ENCODE results near the gene CHN1.

CHN1 gene

DNA sequence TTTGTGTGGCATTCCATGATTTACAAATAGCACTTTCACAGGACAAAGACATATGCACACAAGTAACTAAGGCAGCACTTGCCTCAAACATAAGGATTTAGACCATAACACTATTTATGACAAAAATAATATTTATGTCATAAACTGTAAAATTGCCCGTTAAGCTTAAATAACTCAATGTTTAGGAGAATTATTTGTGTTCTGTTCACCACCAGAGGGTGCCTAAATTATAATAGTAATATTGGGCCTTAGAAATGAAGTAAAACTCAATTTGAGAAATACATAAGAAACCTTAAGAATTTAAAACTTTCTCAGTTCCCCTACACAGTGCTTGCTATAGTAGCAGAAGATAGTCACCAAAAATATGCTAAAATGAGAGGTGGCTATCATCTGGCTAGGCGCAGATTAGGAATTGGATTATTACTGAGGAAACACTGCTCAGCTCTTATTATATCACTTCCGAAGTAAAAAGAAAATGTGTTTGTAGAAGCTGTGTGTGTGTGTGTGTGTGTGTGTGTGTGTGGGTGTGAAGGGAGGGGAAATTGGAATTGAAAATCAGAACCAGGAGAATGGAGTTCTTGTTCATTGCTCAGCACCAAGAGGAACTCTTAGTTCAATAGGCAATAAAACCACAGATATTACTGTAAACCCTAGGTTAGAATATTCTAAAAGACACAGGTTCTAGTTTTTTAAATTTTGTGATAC lies 4.9 kb upstream of the CHN1 start:
- no peak for FAIRE-seq

- no peak for FAIRE-seq
Observed at GRCh38 chr2:175008801-175009495, 3.8 kb upstream of the CHN1 start.

- FAIRE-seq: no peak
Observed at GRCh38 chr2:175008009-175008408, 2.8 kb upstream of the CHN1 start.

- FAIRE-seq: no peak
Observed at GRCh38 chr2:175007510-175007909, 2.3 kb upstream of the CHN1 start.

DNA sequence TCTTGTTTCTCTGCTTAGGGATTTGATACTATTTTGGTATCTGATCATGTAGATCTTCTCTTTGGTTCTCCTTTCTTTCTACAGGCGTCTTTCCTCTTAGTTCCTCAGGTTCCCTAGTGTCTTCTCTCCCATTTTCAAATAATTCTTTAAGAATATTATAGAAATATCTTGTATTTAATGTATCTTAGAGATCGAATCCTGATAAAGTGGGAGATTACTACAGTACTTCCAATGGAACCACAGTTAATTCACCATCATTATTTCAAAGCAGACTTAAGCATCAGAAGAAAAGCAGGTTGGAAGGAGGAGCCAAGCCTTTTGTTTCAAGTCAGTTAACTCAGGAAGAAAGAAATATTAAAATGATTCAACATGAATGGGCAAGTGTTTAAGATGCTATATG lies 1.1 kb upstream of the CHN1 start:
- no peak for FAIRE-seq

DNA sequence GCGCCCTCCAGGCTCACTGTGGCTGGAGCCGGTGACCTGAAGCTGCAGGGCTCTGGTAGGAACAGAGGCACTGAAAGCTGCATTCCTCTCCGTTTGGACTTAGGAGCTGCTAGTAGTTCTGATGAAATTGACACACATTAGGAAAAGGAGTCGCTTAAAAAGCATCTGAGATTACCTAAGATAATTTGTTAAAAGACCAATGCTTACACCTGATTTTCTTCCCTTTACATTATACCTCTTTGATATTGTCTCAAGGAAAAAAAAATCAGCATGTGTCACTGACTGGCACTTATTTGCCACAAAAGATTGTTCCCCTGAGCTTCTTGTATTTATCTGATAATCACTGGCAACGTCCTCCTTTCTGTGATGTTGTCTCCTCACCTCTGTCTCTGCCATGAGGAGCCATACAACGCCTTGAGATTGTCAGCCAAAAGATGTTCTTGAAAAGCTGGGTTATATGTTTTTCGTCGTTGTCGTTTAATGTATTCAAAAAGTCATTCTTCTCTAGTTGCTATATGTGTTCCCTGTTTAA lies 618 bp upstream of the CHN1 start:
- FAIRE-seq: no peak

- no peak for FAIRE-seq
Observed at GRCh38 chr2:175004730-175004979, 526 bp downstream of the CHN1 start.

GRCh38 chr2:175003875-175004729 lies 1.1 kb downstream of the CHN1 start:
- no peak for FAIRE-seq

DNA sequence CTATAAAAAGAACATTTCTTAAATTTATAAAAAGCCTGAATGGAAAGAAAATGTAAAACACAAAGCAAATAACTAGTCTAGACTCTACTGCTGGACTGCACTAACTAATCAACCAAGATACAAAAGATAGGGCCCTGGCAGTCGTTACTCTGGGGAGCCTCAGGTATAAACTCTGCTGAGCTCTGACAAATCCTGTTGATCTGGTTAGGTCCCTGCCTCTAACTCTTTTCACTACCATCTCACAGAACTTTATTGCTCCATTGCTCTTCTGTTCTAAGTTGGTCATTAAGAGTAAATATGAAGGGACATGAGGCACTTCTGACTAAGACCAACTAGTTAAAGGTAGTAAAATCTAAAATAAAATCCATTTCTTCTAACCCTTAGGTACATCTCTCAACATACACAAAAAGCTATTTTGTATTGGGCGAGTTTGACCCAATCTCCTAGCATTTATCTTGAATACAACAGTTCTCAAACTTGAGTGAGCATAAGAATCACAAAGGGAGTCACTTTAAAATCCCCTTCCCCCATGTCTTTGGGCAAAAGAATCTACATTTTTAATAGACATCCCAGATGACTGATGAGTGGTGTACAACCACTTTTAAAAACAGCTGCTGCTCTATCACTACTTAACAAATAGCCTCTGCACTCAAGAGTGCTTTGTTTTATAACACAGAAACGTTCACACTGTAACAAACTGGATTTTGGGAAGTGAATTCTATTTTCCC lies 2.5 kb downstream of the CHN1 start:
- FAIRE-seq: no peak

- no peak for FAIRE-seq
Observed at GRCh38 chr2:175001566-175001965, 3.6 kb downstream of the CHN1 start.

DNA sequence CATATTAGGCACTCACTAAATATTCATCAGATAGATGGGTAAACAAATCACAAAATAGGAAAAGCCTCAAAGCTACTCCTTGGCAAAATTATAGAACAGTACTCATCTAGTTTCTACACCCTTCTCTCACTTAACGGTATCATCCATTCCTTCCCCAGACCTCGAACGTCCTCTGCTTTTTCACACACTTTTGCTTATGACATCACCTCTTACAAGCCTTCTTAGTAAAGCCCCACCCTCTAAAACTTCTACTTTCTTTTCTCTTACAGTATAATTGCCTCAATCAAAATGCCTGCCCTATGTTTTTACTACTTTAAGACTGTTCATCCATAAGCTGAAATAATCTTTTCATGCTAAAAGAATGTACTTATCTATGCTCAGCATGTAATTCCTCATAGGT lies 8.1 kb downstream of the CHN1 start:
- no peak for FAIRE-seq

DNA sequence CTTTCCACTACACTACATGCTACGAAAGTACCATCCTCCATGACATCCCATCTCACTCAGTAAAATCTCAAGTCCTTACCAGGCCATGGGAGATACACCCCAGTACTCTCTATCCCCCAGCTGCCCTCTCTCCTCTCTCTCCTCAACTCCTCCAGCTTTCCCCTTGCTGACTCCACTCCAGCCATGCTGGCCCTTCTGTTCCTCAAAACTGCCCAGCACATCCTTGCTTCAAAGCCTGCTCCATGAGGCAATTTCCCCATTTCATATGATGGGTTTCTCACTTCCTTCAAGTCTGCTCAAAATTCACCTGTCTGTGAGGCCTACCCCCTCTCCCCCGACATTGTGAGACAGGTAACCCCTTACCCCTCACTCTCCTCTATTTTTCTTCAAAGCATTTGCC lies 8.6 kb downstream of the CHN1 start:
- FAIRE-seq: no peak

GRCh38 chr2:174994381-174994780 lies 10.8 kb downstream of the CHN1 start:
- no peak for FAIRE-seq

DNA sequence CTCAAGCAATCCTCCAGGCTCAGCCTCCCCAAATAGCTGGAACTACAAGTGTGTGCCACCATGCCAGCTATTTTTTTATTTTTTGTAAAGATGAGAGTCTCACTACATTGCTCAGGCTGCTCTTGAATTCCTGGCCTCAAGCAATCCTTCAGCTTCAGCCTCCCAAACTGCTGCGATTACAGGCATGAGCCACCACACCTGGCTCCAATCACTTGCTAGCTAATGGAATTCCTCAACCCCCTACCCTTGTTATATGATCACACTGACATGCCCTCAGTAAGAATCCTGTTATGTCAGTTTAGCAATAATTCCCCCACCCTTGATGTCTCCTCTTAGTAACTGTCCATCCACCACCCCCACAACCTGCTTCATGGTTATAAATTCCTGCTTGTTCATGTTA lies 12.3 kb downstream of the CHN1 start:
- no peak for FAIRE-seq

GRCh38 chr2:174985614-174986013 lies 19.6 kb downstream of the CHN1 start:
- peak; percentile 97 for FAIRE-seq

DNA sequence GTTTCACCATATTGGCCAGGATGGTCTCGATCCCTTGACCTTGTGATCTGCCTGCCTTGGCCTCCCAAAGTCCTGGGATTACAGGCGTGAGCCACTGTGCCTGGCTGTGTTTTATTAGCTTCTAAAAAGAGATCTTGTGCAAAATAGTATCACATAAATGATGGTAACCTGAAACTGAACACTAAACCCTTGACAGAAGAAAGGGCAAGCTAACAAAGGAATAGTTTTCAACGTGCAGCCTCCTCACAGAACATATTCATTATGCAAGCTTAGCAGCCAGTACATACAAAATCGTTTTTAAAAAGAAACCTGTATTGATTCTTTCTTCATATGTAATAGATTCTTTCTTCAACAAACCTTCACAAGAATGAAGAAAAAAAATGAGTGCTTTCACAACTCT lies 20.6 kb downstream of the CHN1 start:
- no peak for FAIRE-seq

- no peak for FAIRE-seq
Observed at GRCh38 chr2:174981331-174981730, 23.9 kb downstream of the CHN1 start.

GRCh38 chr2:174979996-174980395 lies 25.2 kb downstream of the CHN1 start:
- FAIRE-seq: no peak

DNA sequence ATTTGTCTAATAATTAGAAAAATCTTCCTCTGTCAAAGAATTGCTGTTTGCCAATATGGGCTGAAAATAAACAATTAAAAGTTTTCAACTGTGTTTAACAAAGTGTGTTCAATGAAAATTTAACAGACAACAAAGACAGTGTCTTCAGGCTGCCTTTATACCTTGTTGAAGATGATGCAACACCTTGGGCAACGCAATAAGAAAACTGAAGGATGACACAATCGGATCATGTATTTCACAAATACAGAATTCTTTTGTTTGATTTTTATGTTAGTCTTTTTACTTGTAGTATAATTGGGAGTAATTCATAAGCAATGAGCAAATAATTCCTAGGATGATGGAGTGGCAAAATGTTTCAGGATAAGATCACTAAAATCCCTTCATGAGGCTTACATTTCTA lies 27.8 kb downstream of the CHN1 start:
- FAIRE-seq: no peak

GRCh38 chr2:174974131-174974530 lies 31.1 kb downstream of the CHN1 start:
- FAIRE-seq: no peak

DNA sequence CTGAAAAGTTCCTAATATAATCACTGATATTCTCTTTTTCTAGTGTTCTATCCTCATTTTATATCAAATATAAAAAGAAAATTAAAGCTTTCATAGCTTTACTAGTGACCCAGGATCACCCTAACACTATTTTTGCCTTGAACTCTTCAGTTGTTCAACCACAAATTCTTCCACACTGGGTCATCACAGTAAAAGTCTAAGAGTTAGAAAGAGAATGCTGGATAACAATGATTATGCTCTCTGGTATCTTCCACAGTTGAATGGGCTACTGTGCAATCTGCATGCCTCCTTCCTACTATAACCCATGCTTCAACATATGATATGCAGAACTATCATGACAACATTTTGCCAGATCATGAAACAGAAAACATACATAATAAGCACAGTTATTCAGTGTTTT lies 32.3 kb downstream of the CHN1 start:
- no peak for FAIRE-seq

DNA sequence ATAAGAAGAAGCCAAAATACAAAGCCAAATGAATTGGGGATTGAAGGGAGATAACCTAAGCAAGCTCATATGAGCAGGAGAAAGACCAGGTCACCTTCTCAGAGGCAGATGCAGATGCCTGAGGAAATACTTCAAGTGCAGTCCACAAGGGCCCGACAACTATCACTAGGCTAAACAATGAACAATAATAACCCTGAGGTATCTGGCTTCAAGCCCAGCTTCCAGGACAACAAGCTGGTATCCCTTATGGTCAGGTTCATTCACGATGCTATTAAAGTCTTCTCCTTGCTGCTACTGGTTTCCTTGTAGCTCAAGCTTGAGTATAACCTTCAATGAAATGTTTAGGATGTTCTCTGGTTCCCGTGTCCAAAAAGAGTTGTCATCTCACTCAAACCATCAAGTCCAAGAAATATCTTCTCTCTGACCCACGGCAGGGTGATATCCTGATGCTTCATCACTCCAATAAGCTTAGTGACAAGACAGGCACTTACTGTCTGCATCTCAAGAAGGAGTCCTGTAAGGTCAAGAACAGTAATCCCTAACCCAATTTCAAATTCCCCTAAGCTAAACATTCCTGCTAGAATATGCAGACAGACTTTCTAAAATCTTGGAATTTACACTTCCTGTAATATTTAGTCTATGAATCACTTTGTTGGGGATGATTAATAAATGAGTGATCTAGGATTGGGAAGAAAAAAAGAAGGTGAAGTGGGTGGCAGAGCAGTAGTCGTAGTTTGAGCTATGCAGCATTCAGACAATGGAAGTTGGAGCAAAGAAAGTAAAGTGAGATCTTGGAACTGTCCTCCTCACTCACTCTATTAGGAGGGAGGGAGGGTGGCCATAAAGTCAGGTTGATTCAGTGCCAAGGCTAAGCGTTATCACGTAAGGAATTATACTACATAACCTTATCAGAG lies 33.1 kb downstream of the CHN1 start:
- no peak for FAIRE-seq

All from A204.1 (cell line).